PFSK-1 (cell line): ENCODE data around the gene ZBED5.

Experiments
- FOXP2 ChIP-seq: optimal IDR thresholded peaks from 2 replicates; pipeline ENCODE3; 2011; ENCODE audit warnings: borderline replicate concordance, control low read depth, inconsistent platforms; ENCODE audit not compliant: insufficient read depth; ENCODE audit errors: extremely low read length, extremely low read depth
- POLR2AphosphoS5 ChIP-seq: IDR thresholded peaks from 2 replicates; pipeline ENCODE4 v1.6.1; 2012; ENCODE audit warnings: low read depth, mild to moderate bottlenecking, control low read depth, low read length, moderate library complexity
- REST ChIP-seq, 2 experiments: IDR thresholded peaks; 2 replicates each; pipeline versions ENCODE4 v1.6.1 to v1.8.0; 2011 to 2012; ENCODE audit warnings: low read depth in 2 of 2, low read length in 2 of 2, control low read depth in 1 of 2, inconsistent platforms in 1 of 2, mild to moderate bottlenecking in 1 of 2, moderate library complexity in 1 of 2; ENCODE audit not compliant: insufficient read depth in 1 of 2
- SIN3A ChIP-seq: IDR thresholded peaks from 2 replicates; pipeline ENCODE4 v1.6.1; 2012; ENCODE audit warnings: mild to moderate bottlenecking, low read length, moderate library complexity, borderline replicate concordance; ENCODE audit not compliant: insufficient read depth
- TAF1 ChIP-seq: IDR thresholded peaks from 2 replicates; pipeline ENCODE4 v1.6.1; 2012; ENCODE audit warnings: low read length, control low read depth, borderline replicate concordance; ENCODE audit not compliant: insufficient read depth

- TF ChIP-seq POLR2AphosphoS5, result no peak
- TF ChIP-seq TAF1, result no peak
- TF ChIP-seq REST (IDR thresholded peaks at IDR 0.05; ENCODE audit: insufficient read depth in 1 of 2, low read depth in 2 of 2, low read length in 2 of 2), result no peak
- TF ChIP-seq SIN3A, result no peak
- TF ChIP-seq FOXP2, result no peak
Measured at GRCh38 chr11:10808235-10808552, 49.7 kb downstream of the ZBED5 start.
